Measurements from ENCODE around the gene PTPRN2.
"Not testable (repeated sequence)": the region's sequence is repeated elsewhere in the genome, so short reads cannot be mapped to it uniquely, and the experiment has no call there.

Gene PTPRN2

DNA sequence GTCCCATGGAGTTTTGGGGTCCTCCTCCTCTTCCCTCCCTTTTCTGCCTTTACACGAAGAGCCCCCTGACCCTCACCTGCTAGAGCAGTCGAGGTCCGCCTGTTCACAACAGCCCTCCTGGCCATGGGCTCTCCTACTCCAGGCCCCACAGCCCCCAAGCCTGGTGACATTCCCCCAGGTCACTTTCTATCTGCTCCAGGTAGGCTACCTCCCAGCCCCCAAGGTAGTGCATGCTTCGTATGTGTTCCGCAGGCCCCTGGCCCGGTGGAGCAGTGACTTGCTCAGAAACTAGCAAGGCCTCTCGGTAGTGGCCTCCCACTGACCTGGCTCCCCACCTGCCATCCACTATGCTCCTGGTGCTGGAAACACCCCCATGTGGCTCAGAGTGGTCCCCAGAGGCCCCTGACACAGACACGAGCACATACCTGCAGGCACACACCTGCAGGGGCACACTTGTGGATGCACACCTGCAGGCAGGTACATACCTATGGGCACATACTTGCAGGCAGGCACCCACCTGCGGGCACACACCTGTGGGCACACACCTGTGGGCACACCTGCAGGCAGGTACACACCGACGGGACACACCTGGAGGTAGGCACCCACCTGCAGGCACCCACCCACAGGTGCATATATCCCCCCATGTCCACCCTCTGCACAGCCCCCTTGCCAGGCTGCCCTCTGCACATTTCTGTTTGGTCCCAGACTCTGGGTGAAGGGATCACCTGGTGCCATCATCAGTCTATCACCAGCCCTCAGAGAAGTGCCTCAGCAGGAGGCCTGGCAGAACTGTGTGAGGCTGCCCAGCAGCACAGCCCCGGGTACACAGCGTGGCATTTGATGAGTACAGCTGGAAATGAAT lies 322.5 kb downstream of the PTPRN2 start:
- DNase-seq (ENCODE audit: low read depth): no peak

DNA sequence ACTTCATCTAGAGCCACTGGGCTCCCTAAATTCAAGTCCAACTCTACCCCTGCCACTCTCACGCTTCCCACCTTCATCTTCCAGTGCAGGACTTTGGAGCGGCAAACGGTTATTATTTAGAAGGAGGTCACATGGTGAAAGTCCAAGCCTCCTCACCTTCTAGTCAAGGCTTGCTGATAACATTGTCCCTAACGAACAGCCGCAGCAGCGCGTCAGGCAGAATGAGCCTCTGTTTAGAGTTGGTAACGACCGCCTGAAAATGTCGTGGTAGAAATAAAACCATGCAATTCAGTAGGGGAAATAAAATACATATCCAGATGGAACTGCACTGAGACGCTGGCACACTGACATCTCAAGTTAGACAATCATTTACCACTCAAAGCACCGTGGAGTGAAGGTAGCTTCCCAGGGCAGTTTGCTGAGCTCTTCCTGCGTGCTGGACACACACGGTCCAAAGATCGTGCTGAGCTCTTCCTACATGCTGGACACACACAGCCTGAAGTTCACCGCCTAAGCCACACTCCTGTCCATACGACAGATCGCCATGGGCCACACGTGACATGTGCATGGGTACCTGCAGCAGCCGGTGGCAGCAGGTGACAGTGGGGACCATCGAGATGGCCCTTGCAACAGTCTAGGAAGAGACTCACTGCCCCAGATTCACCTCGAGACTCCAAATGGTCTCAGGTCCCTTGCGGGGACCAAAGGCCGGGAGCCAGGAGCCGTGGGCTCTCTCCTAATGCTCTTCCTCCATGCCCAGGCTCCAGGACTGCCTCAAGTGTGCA lies 323.5 kb downstream of the PTPRN2 start:
- no peak for DNase-seq (ENCODE audit: low read depth)

DNA sequence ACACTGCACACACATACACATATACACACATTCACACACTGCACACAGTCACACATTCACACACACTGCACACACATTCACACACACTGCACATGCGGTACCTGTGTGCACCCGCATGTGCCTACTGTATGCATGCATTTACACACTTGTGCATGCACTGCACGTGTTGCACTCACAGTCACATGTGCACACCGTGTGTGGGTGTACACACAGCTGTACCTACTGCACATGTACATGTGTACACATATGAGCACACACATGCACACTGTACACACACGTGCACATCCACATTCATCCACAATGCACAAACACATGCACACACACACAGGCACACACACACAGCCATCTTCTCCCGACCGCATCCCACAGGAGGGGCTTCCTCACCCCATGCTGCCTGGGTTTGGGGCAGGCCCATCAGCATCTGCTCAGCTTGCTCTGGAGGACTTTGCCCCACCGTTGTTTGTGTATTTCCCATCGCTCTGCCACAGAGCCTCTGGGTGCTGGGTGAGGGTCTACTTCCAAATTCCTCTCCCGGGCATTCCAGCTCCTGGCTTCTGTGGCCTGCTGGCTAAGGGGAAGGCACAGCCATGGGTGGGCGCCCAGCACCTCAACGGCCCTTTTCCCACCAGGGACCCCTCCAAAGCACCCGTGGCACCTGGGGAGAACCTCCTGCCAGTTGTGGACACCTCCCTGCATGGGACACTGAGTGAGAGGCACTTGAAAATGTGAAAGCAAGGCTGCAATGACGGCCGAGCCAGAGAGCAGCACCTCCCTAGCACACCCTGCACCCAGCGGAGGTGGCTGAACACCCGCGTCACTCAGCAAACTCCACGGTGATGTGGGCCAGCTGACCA lies 324.3 kb downstream of the PTPRN2 start:
- no peak for DNase-seq (ENCODE audit: low read depth)

DNA sequence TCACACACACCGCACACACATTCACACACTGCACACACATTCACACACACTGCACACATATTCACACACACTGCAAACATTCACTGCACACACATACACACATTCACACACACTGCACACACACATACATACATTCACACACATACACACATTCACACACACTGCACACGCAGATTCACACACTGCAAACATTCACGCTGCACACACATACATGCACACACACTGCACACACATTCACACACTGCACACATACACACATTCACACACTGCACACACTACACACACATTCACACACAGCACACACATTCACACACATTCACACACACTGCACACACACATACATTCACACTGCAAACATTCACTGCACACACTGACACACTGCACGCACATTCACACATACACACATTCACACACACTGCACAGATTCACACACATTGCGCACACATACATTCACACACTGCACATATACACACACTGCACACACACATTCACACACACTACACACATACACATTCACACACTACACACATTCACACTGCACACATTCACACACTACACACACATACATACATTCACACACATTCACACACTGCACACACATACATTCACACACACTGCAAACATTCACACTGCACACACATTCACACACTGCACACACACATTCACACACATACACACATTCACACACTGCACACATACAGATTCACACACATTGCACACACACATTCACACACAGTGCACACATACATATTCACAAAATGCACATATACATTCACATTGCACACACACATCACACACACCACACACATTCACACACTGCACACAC lies 325.1 kb downstream of the PTPRN2 start:
- DNase-seq (ENCODE audit: low read depth): no peak

DNA sequence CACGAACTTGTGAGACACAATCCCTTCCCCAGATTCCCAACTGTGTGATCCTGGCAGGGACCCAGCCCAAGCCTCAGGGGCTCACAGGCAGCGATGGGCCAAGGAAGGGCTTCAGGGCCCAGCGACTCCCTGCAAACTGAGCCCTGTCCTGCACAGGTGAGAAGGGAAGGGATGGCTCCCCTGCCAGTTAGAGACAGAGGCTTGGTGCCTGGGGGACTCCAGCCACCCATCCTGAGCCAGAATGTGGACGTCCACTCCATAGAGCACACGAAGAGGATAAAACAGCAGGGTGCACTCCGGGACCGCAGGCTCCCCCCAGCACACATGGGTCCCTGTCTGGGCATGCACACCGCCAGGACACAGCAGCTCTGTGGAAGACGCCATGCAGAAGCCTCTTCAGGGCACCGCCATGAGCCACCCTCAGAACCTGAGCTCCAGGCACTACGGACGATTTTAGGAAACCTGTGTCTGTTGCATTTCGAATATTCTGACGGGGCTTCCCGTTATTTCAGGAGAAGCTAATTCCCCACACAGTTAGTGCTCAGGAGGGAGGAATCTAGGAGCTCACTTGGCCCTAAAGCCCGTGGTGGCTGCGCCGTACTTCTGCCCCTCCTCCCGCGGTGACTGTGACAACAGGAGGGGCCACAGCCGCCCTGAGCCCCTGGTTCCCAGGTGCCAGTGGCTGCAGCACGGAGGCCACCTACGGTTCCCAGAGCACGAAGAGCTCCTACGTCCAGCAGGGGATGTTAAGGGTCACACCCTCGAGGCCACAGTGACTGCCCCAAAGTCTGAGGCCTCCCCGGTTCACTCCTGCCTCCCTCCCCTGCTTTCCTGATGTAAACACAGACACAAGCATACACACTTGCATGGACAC lies 326.0 kb downstream of the PTPRN2 start:
- no peak for DNase-seq (ENCODE audit: low read depth)

DNA sequence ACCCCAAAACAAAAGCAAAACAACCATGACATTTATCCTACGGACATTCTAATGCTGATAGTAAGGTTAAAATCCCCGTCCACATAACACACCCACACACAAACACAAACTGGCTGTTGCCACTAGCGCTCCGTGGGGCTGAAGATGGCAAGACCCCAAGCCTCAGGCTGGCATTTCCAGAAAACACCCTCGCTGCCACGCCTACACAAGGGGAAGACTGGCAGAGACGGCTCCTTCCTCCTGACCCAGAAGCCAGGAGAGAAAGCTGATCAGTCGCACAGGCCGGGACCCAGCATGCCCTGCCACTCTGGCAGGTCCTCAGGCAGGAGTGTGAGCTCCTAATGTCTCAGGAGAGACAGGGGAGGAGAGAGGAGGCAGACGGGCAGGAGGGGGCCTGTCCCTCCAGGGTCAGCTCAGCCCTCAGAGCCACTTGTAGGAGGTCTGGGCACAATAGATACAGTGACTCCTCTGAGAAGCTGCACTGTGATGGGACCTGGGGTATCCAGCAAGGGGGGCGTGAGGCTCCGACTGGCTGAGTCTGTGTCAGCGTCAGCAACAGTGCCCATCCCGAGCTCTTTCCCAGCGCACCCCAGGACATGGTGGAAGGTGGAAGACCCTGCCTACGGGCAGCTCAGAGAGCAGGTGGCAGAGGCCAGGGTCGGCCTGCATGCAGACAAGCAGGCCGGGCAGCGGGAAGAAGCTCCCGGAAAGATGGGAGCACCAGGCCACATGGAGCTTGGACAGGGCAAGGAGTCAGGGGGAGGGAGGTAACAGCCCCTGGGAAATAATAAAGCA lies 326.9 kb downstream of the PTPRN2 start:
- DNase-seq (ENCODE audit: low read depth): no peak

DNA sequence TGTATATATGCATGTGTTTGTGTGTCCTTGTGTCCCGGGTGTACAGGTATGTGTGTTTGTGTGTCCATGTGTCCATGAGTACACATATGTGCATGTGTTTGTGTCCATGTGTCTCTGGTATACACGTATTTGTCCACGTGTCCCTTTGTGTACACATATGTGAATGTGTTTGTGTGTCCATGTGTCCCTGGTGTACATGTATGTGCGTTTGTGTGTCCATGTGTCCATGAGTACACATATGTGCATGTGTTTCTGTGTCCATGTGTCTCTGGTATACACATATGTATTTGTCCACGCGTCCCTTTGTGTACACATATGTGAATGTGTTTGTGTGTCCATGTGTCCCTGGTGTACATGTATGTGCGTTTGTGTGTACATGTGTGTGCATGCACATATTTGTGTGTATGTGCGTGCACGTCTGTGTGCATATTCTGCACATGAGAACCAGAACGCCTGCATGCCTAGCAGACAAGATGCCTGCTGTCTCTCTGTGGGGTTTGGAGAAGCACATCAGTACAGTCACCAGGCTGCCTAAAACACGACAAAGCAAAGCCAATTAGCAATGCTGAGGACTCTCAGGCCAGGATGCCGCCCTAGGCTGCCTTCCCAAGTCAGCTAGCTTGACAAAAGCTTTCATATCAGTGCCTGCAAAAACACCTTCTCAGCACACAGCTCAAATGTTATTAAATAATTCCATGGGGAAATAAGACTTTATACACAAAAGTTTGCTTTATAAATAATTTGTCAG lies 327.8 kb downstream of the PTPRN2 start:
- no peak for DNase-seq (ENCODE audit: low read depth)

DNA sequence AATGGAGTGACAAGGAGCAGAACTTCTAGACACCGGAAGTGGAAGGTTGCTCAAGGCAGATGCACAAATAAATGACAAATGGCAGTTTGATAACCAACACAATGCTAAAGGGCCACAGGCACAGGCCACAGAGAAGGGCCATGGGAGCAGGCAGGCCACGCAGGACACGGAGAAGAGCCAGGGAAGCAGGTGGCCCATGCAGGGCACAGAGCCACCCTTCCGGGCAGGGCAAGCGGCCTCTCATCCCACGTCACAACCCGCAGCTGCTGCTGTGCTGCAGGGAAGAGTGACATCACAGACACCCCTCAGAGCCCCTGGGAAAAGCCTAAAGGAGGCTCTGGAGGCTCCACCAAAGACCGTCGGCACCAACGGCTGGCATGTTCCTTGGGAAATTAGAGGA lies 328.5 kb downstream of the PTPRN2 start:
- no peak for DNase-seq (ENCODE audit: low read depth)

DNA sequence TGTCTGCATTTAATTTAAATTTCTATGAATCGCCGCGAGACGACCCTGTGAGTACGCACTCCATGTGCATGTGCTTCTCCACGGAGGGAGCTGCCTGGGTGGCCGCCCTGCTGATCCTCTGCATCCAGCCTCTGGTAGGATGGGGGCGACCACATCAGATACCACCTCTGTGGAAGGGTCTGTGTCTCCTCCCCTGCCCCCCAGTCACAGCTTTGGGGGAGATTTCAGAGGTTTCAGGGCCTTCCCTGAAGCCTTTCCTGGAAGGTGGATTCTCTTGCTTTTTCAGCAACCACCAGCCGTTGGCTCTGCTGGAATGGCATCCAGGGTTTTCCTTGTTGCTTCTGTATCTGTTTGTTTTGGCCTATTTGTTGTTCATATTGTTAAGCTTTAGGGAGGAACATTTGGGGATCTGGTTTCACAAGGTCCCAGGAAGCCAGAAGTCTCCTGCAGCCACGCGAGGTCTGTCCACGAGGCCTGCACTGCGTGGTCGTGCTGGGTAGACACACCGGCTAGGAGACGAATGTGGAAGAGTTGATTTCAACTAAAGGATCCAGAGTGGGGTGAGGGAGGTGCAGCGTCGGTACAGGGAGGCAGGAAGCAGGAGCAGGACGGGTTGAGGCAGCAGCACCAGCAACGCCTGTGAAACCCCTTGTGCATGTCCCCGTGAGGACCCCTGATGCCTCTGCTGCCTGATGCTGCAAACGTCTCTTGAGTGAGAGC lies 329.1 kb downstream of the PTPRN2 start:
- DNase-seq (ENCODE audit: low read depth): no peak

DNA sequence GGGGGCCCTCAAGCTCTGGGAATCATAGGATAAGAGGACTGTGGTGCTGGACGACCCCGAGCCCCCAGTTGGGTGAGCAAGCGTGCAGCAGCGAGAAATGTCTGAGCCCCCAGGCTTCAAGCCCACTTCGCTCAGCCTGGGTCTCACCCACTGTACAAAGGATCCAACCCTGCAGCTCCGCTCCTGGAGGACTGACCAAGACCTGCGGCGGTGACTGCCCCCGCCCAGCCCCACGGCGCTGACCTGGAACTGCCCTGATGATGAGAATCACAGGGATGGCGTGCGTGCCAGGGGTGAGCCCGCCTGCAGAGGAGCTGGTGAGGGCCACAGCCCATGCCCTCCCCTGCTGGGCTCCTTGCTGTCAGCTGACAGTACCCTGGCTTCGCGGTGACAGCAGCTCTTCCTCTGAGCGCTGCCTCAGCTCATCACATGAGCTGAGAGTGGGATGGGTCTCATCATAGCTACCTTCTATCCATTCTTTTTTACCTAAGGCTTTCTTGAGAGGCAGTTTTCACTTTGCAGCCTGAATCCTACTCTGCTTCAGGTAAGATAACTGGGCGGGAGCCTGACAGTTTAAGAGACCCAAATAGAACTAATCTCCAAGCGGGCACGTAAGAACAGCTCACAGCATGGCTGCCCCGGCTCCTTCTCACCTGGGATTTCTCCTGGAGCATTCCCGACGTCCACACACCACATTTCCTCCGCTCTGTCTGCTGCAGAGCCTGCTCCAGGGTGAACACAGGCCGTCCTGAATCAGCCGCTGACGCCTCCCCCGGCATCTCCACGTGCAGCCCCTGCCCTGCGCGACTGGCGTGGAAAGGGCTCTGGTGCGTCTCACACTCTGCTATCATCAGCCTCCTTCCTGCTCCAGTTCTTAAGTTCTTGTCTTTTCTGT lies 329.9 kb downstream of the PTPRN2 start:
- no peak for DNase-seq (ENCODE audit: low read depth)

DNA sequence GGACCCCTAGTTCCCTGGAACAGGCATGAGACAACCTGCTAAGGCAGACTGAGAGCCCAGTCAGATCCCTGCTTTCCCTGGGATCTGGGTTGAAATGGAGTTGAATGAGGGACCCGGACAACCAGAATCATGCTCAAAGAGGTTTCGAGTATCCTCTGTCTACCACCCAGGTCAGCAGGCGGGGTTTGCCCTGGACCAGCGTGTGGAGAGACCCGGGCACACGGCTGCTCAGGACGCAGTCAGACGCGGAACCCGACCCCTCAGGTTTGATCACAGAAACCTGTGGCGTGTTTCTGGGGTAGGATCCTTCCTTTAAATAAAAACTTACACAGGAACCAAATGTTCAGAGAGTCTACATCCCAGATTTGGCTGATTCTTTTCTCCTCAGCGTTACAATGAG lies 330.6 kb downstream of the PTPRN2 start:
- DNase-seq (ENCODE audit: low read depth): no peak

DNA sequence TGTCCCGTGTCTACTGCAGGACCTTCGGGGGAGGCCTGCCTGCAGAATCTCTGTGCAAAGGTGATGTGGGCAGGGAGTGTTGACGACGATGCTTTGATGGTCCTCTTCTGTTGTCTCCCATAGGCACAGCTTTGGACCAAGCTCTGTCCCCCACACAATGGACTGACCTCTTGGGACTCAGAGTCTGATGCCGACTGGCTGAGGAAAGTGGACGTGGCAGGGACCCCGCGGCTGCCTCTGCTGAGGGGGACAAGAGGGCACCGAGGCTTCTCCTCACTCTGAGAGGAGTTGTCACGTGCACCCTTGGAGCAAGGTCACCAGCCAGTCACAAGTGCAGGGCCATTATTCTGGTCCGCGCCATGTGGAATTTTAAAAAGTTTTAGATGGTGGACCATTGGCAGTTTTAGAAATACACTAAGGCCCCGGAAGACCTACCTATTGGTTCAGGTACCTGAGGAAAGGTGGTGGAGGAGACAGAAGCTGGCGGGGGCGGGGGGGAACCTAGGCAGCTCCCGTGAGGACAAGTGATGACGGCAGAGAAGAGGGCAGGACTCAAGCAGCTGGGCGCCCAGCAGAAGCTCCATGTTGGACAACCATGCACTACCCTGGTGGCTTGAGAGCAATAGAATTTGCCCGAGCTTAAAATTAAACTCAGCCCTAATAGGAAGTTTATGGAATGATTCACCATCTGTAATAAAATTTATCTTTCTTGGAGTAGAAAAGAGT lies 331.4 kb downstream of the PTPRN2 start:
- DNase-seq (ENCODE audit: low read depth): no peak

DNA sequence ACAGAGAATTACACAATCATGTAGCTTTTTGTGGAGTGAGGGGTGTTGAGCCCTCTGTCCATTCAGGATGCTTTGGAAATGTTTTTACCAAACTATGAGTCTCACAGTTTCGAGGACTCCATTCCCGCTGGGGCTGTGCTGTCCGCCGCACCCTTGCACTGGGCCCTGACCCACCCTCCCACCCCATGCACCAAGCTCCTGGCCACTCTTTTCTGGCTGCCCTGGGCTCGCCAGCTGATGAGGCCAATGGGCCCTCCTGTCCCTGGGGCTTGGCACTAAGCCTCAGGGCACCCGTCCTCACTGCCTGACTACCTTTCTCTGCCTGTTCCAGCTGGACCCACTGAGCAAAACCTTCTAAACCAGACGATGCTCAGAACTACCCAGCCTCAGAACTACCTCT lies 332.1 kb downstream of the PTPRN2 start:
- no peak for DNase-seq (ENCODE audit: low read depth)

DNA sequence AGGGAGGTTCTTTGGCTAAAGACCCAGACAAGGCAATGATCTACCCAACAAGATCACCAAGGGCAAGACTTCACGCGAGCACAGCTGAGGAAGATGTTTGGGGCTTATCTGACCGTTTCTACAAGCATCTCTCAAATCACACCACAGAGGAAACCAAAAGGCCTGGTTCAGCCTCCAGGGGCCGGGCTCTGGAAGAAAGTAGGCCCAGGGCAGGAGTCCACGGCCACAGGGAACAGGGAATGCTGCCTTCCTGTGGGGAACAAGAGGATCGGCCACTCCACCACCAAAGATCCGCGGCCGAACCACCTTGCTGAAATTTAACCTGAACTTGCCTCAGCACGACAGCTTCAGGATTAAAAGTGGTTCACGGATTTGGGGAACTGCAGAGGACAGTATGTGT lies 332.5 kb downstream of the PTPRN2 start:
- DNase-seq (ENCODE audit: low read depth): no peak

DNA sequence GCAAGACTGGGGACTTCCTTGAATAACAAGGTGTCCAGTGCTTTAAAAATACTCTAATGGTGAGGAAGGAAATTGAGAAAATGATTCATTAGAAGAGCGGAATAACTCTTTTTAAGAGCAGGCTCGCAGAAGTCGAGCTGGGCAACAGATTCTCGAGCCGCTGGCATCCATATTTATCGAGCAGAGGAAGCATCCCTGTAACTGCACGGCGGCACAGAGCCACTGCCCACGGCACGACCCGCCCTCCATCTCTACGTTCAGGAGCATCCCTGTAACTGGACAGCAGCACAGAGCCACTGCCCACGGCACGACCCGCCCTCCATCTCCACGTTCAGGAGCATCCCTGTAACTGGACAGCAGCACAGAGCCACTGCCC lies 334.0 kb downstream of the PTPRN2 start:
- DNase-seq (ENCODE audit: low read depth): not testable (repeated sequence)

DNA sequence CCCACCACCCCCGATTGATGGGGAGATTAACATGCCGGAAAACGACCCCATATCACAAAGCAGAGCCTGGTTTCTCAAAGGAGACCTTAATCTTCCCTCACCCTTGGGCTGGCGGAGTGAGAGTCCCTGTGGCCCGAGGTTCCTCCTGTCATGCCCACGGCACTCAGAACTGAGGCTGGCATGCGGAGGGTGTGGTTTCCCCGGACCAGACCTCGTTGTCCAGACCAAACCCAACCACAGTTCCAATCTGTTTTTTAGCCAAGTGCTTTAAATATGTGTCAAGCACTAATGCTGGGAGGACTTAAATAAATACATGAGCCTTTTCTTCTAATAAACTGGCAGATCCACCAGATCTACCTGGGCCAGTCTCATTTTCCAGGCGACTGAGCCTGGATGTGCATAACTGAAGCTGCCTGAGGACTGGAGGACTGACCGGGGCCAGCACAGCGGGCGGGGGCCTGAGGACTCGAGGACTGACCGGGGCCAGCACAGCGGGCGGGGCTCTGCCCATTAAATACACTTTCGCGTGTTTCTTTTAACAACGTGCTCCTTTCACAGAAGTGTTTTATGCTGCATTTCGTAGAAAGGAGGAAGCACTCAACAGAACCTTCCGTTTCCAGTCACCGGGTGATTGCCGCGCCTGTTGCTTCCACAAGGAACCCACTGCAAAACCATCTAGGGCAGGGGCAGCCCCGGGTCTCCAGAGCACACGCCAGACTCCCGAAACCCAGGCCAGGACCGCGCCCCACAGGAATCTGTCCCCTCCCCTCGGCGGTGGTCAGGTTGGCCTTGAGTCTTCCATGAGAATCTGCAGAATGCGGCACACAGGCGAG lies 334.6 kb downstream of the PTPRN2 start:
- no peak for DNase-seq (ENCODE audit: low read depth)
